KMS-11 (cell line): Measurements from ENCODE around the gene DIAPH2.
"Not testable (repeated sequence)": the region's sequence is repeated elsewhere in the genome, so short reads cannot be mapped to it uniquely, and the experiment has no call there.

Experiments
- H2AFZ ChIP-seq: fragments of 200-600 bp; sonication (generic); 2 replicates; pipeline ENCODE4 v1.6.1; 2016; ENCODE audit warnings: antibody characterized with exemption, mixed run types, low read depth
- H3K27ac ChIP-seq: fragments of 200-600 bp; sonication (generic); 2 replicates; pipeline ENCODE4 v1.6.1; 2016; ENCODE audit warnings: mild to moderate bottlenecking, mixed run types
- H3K27me3 ChIP-seq: fragments of 200-600 bp; sonication (generic); 2 replicates; pipeline ENCODE4 v1.6.1; 2017; ENCODE audit warnings: mild to moderate bottlenecking, low read depth, mixed run types, moderate library complexity; ENCODE audit not compliant: insufficient read depth
- H3K36me3 ChIP-seq: fragments of 200-600 bp; sonication (generic); 2 replicates; pipeline ENCODE4 v1.6.1; 2017; ENCODE audit warnings: mild to moderate bottlenecking, mixed run types; ENCODE audit not compliant: insufficient read depth
- H3K4me1 ChIP-seq: fragments of 200-600 bp; sonication (generic); 2 replicates; pipeline ENCODE4 v1.6.1; 2016; ENCODE audit warnings: mild to moderate bottlenecking, low read depth, mixed run types; ENCODE audit not compliant: poor library complexity, severe bottlenecking
- H3K4me2 ChIP-seq: fragments of 200-600 bp; sonication (generic); 2 replicates; pipeline ENCODE4 v1.7.0; 2016; ENCODE audit warnings: mild to moderate bottlenecking, mixed run types
- H3K4me3 ChIP-seq: fragments of 200-600 bp; sonication (generic); IDR thresholded peaks from 2 replicates; pipeline ENCODE4 v1.6.1; 2017; ENCODE audit warnings: low read depth, low read length, mixed read lengths; ENCODE audit not compliant: insufficient read depth
- H3K79me2 ChIP-seq: fragments of 200-600 bp; sonication (generic); 2 replicates; pipeline ENCODE4 v1.6.1; 2016; ENCODE audit warnings: low read depth, mixed run types; ENCODE audit not compliant: insufficient read depth
- H3K9ac ChIP-seq: fragments of 200-600 bp; sonication (generic); 2 replicates; pipeline ENCODE4 v1.6.1; 2016; ENCODE audit warnings: mild to moderate bottlenecking, mixed run types
- H4K20me1 ChIP-seq: fragments of 200-600 bp; sonication (generic); 2 replicates; pipeline ENCODE4 v1.6.1; 2016; ENCODE audit warnings: mild to moderate bottlenecking, mixed run types; ENCODE audit not compliant: insufficient read depth
- TF ChIP-seq, protein P1 (sequence below): fragments of 200-600 bp; sonication (generic); conservative IDR thresholded peaks from 2 replicates; pipeline ENCODE4 v1.6.1; 2017; ENCODE audit warnings: low read depth, mild to moderate bottlenecking, antibody characterized with exemption, low read length, moderate library complexity, mixed read lengths

Gene DIAPH2

DNA sequence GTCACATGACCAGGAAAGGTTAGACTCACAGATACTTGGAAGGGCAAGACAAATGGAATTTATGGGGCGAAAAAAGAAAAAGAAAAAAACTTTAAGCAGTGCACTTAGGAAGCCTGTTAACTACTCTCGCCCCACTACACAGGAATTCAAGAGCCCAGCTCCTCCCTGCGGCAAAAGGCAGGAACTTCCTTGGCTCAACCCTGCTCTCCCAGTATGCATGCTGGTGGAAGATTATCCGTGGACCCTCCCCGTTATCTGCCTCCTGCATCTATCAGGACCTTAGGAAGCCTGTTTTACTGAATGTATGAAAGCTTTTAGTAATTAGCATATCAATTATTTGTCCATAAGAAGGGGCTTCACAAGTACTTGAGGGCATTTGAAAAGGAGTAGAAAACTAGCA, 158.9 kb downstream of the DIAPH2 start:
- no peak overlapping the region for H3K27ac ChIP-seq
- H3K4me2 ChIP-seq: no peak overlapping the region
- H3K79me2 ChIP-seq: no peaks in the 10 kb centered on the region
- no peak overlapping the region for H3K9ac ChIP-seq
- no peaks in the 10 kb centered on the region for H3K27me3 ChIP-seq
- no peak overlapping the region for H2AFZ ChIP-seq
- no peaks in the 10 kb centered on the region for H3K36me3 ChIP-seq
- no peaks in the 10 kb centered on the region for H3K4me1 ChIP-seq
- TF ChIP-seq, protein P1, sequence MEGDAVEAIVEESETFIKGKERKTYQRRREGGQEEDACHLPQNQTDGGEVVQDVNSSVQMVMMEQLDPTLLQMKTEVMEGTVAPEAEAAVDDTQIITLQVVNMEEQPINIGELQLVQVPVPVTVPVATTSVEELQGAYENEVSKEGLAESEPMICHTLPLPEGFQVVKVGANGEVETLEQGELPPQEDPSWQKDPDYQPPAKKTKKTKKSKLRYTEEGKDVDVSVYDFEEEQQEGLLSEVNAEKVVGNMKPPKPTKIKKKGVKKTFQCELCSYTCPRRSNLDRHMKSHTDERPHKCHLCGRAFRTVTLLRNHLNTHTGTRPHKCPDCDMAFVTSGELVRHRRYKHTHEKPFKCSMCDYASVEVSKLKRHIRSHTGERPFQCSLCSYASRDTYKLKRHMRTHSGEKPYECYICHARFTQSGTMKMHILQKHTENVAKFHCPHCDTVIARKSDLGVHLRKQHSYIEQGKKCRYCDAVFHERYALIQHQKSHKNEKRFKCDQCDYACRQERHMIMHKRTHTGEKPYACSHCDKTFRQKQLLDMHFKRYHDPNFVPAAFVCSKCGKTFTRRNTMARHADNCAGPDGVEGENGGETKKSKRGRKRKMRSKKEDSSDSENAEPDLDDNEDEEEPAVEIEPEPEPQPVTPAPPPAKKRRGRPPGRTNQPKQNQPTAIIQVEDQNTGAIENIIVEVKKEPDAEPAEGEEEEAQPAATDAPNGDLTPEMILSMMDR: no peak
- H4K20me1 ChIP-seq: no peaks in the 10 kb centered on the region
- no peak overlapping the region for H3K4me3 ChIP-seq

- Histone ChIP-seq H3K27me3 (no peaks in the 10 kb centered on the region), H3K4me2 (no peak overlapping the region), H4K20me1 (no peaks in the 10 kb centered on the region), H3K4me1 (no peaks in the 10 kb centered on the region), H3K9ac (no peak overlapping the region), H3K79me2 (no peaks in the 10 kb centered on the region), H3K4me3 (no peak overlapping the region), H2AFZ (no peak overlapping the region), H3K27ac (no peak overlapping the region), H3K36me3 (no peaks in the 10 kb centered on the region)
- TF ChIP-seq, protein P1: no peak
These were observed 162.2 kb downstream of the DIAPH2 start for GRCh38 chrX:96846841-96847240.

- H3K4me3 ChIP-seq, H3K27me3 ChIP-seq, H3K9ac ChIP-seq, H3K79me2 ChIP-seq, H2AFZ ChIP-seq, H3K36me3 ChIP-seq, H3K4me2 ChIP-seq, H4K20me1 ChIP-seq, H3K27ac ChIP-seq, H3K4me1 ChIP-seq: not testable (repeated sequence)
These were observed 174.8 kb downstream of the DIAPH2 start for GRCh38 chrX:96859422-96859821.

DNA sequence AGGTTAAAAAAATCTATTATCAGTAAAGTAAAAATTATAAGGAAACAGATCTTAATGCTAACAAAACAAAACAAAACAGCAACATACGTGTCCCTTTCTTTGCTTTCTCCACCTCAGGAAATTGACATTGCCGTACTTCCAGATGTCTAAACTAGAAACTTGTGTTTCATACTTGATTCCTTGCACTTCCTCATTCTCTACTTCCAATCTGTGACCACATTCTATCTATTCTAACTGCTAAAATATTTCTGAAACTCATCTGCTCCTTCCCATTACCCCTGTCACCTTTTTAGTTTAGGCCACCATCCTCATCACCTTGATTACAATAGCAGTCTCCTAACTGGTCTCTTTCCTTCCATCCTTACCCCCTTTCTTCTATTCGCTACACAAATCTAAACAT, 176.6 kb downstream of the DIAPH2 start:
- H3K4me2 ChIP-seq: no peak overlapping the region
- H3K4me3 ChIP-seq: no peak overlapping the region
- no peaks in the 10 kb centered on the region for H4K20me1 ChIP-seq
- no peak overlapping the region for H3K27ac ChIP-seq
- H3K4me1 ChIP-seq: no peaks in the 10 kb centered on the region
- TF ChIP-seq, protein P1: no peak
- no peak overlapping the region for H3K9ac ChIP-seq
- H3K27me3 ChIP-seq: no peaks in the 10 kb centered on the region
- H3K79me2 ChIP-seq: no peaks in the 10 kb centered on the region
- no peak overlapping the region for H2AFZ ChIP-seq
- no peaks in the 10 kb centered on the region for H3K36me3 ChIP-seq

GRCh38 chrX:96861661-96862060, 177.0 kb downstream of the DIAPH2 start:
- Histone ChIP-seq H3K27me3 (no peaks in the 10 kb centered on the region), H2AFZ (no peak overlapping the region), H3K79me2 (no peaks in the 10 kb centered on the region), H3K27ac (no peak overlapping the region), H3K4me3 (no peak overlapping the region), H3K4me1 (no peaks in the 10 kb centered on the region), H3K36me3 (no peaks in the 10 kb centered on the region), H3K9ac (no peak overlapping the region), H4K20me1 (no peaks in the 10 kb centered on the region), H3K4me2 (no peak overlapping the region)
- TF ChIP-seq, protein P1: no peak
